ENCODE results near the gene GLRA1. TPM values are rescaled to one million over a fixed set of nuclear protein-coding genes. Genes with fewer than 3 reads are reported as not detected.

Gene GLRA1
- total RNA-seq, 1 experiment from 2014 or later: not detected

DNA sequence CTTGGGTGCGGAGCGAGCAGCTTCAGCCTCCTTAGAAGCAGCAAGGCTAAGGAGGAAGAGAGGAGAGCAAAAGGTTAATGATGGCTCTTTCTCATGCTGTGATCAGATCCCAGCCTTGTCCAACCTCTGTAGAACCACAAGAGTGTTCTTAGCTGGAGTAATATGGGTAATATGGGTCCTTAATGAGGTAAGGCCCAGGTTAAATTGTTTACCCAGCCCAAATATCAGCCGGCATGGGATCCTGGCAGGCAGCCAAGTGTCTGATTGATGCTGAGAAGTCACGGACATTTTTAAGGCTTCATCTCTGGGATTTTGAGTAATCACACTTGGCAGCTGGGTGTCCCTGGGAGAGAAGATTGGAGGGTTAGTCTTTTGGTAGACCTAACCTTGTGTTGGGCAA is 32.3 kb downstream of the GLRA1 start:
- Mint-ChIP-seq H3K27ac (ENCODE audit: unreplicated experiment) (no peak overlapping the region), H3K9me3 (ENCODE audit: low read depth, unreplicated experiment) (peaks cover 2% of the 10 kb centered on the region), H3K4me3 (ENCODE audit: low read depth, unreplicated experiment) (no peak overlapping the region), H3K27me3 (ENCODE audit: unreplicated experiment) (peaks cover 11% of the 10 kb centered on the region), H3K36me3 (ENCODE audit: insufficient read depth, unreplicated experiment) (no peaks in the 10 kb centered on the region), H3K4me1 (ENCODE audit: low read depth, unreplicated experiment) (peaks cover 13% of the 10 kb centered on the region)
- no TSS peak for BruUV-seq (replicated peaks)
- intact Hi-C loops (cut with micrococcal nuclease; ENCODE audit: unreplicated experiment): no loop called here
- TF ChIP-seq, protein P1, sequence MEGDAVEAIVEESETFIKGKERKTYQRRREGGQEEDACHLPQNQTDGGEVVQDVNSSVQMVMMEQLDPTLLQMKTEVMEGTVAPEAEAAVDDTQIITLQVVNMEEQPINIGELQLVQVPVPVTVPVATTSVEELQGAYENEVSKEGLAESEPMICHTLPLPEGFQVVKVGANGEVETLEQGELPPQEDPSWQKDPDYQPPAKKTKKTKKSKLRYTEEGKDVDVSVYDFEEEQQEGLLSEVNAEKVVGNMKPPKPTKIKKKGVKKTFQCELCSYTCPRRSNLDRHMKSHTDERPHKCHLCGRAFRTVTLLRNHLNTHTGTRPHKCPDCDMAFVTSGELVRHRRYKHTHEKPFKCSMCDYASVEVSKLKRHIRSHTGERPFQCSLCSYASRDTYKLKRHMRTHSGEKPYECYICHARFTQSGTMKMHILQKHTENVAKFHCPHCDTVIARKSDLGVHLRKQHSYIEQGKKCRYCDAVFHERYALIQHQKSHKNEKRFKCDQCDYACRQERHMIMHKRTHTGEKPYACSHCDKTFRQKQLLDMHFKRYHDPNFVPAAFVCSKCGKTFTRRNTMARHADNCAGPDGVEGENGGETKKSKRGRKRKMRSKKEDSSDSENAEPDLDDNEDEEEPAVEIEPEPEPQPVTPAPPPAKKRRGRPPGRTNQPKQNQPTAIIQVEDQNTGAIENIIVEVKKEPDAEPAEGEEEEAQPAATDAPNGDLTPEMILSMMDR (IDR thresholded peaks at IDR 0.05; ENCODE audit: unreplicated experiment): no peak
- DNase-seq: no peak
- CTCF ChIA-PET: no interaction called here

DNA sequence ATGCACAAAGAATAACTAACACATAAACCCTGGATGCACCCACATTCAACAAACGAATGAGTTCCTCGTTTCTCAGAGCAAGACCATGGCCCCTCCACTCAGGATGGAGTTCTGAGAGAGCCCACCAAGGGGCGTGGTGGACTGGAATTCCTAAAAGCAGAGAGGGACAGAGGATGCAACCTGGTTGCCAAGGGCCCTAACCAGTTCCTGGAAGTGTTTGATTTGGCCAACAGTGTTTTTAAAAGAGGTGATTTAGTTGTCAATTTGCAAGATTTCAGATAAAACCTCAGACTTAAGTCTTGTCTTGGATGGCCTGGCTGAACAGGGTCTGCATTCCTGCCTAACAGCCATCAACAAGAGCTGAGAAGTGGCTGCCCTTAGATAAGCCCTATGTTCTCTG is 34.4 kb downstream of the GLRA1 start:
- TF ChIP-seq, protein P1 (IDR thresholded peaks at IDR 0.05; ENCODE audit: unreplicated experiment): no peak
- no peaks in the 10 kb centered on the region for H3K4me1 Mint-ChIP-seq (ENCODE audit: low read depth, unreplicated experiment)
- H3K36me3 Mint-ChIP-seq (ENCODE audit: insufficient read depth, unreplicated experiment): no peaks in the 10 kb centered on the region
- no TSS peak for BruUV-seq (replicated peaks)
- H3K9me3 Mint-ChIP-seq (ENCODE audit: low read depth, unreplicated experiment): peaks cover 3% of the 10 kb centered on the region
- CTCF ChIA-PET: no interaction called here
- no peak overlapping the region for H3K4me3 Mint-ChIP-seq (ENCODE audit: low read depth, unreplicated experiment)
- no peak overlapping the region for H3K27ac Mint-ChIP-seq (ENCODE audit: unreplicated experiment)
- H3K27me3 Mint-ChIP-seq (ENCODE audit: unreplicated experiment): peaks cover 25% of the 10 kb centered on the region
- no peak for DNase-seq
- intact Hi-C loops (cut with micrococcal nuclease; ENCODE audit: unreplicated experiment): no loop called here

DNA sequence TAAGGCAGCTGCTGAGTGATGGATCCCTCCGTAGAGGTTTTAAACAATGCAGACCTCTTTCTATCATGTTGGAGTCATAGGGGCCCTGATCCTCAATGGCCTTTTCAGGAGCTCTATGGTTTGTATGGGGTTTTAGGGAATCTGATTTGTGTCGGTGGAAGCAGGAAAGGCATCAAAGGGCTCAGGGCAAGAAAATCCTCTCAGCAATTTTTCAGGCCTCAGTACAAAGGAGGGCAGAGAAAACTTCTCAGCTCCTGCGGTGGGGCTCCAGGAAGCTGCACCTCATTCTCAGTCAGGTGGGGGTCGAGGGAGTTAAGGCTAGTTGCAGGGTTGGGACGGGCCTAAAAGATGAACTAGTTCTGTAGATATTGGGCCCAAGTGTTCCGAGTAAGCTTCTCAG is 35.0 kb downstream of the GLRA1 start:
- intact Hi-C loops (cut with micrococcal nuclease; ENCODE audit: unreplicated experiment): no loop called here
- H3K27me3 Mint-ChIP-seq (ENCODE audit: unreplicated experiment): peaks cover 32% of the 10 kb centered on the region
- TF ChIP-seq, protein P1 (IDR thresholded peaks at IDR 0.05; ENCODE audit: unreplicated experiment): no peak
- H3K9me3 Mint-ChIP-seq (ENCODE audit: low read depth, unreplicated experiment): peaks cover 3% of the 10 kb centered on the region
- CTCF ChIA-PET: no interaction called here
- no peak for DNase-seq
- no peak overlapping the region for H3K4me3 Mint-ChIP-seq (ENCODE audit: low read depth, unreplicated experiment)
- H3K27ac Mint-ChIP-seq (ENCODE audit: unreplicated experiment): no peak overlapping the region
- no peaks in the 10 kb centered on the region for H3K36me3 Mint-ChIP-seq (ENCODE audit: insufficient read depth, unreplicated experiment)
- no peaks in the 10 kb centered on the region for H3K4me1 Mint-ChIP-seq (ENCODE audit: low read depth, unreplicated experiment)
- BruUV-seq (replicated peaks): no TSS peak

DNA sequence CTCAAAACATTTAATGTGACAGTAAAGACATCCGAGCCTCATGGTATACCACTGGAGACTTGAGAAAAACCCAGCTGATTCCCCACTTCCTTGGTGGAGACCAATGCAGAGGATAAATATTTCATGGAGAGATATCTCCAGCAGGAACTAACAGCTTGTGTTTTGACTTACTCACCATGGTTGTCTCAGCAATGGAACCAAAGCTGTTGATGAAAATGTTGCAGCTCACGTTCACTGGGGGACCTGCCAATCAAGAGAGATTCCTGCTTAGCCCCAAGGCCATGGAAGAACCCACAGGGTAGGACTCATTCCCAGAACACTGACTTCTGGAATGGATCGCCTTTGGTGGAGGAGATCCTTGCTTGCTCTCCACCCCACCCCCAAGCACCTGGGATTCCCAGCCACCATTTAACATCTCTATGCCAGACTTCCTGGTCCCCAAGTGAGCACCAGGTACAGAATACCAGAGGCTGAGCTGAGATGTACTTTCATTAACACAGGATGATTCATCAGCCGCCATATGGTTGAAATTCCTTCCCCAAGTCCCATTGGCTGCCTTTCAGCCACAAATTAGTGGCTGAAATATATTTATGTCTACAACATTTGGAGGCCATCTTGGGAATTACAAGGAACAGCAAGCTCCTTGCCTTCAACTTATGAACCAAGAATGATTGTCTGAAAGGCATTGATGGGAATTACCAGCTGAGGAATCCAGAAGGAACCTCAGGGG is 37.9 kb downstream of the GLRA1 start:
- CTCF ChIA-PET: no interaction called here
- H3K27ac Mint-ChIP-seq (ENCODE audit: unreplicated experiment): no peak overlapping the region
- H3K4me3 Mint-ChIP-seq (ENCODE audit: low read depth, unreplicated experiment): no peak overlapping the region
- peaks cover 3% of the 10 kb centered on the region for H3K9me3 Mint-ChIP-seq (ENCODE audit: low read depth, unreplicated experiment)
- no peak for DNase-seq
- BruUV-seq (replicated peaks): no TSS peak
- H3K4me1 Mint-ChIP-seq (ENCODE audit: low read depth, unreplicated experiment): no peaks in the 10 kb centered on the region
- H3K36me3 Mint-ChIP-seq (ENCODE audit: insufficient read depth, unreplicated experiment): no peaks in the 10 kb centered on the region
- H3K27me3 Mint-ChIP-seq (ENCODE audit: unreplicated experiment): peaks cover 33% of the 10 kb centered on the region
- intact Hi-C loops (cut with micrococcal nuclease; ENCODE audit: unreplicated experiment): no loop called here
- TF ChIP-seq, protein P1 (IDR thresholded peaks at IDR 0.05; ENCODE audit: unreplicated experiment): no peak

Measured in Calu3 (cell line).